Pons (tissue), 1 donor: ENCODE data around the gene PRR13.
"Not testable (repeated sequence)": the region's sequence is repeated elsewhere in the genome, so short reads cannot be mapped to it uniquely, and the experiment has no call there.

ENCODE experiments used
- DNase-seq: peaks from one replicate; pipeline ENCODE4 v3.0.0-alpha.2; 2016; ENCODE audit warnings: low spot score

PRR13 gene

DNA sequence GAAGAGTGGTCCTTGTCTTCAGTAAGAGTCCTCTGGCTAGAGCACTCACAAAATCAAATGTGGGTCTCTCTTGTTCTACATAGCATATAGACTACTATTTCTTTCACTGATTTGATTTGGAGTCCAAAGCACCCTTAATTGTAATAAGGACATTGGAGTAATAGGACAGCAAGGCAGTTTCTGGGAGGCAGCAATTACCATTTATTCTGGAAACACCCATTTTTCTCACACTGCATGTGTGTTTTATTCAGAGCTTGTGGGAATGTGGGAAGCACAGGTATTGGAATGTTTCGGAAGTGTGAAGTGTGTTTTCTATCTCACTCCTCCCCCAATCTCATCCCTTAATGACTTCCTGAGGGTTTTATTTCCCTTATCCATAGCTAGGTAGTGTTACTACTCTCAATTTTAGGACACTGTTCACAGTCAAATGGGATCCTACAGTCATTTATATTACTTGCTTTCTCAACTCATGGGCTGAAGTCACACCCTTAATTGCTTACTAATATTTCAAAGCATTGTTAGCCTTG lies 30.6 kb downstream of the PRR13 start:
- DNase-seq, result no peak

DNA sequence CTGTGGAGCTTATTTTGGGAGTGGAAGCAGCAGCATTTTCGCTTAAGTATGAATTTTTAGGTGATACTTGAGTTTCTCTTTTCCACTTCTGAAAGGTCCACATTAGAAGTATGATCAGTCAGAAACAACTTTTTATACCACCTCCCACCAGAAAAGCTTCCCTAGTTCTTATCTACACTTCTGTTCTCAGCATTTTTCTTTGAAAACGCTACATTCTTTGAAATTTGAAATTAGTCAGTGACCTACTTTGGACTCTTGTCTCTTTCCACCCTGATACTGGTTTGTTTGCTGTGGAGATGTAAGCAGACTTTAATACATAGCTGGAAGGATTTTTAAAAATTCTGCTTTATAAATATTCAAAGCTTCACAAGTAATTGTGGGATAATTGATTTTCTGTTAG lies 32.5 kb downstream of the PRR13 start:
- DNase-seq, result no peak

DNA sequence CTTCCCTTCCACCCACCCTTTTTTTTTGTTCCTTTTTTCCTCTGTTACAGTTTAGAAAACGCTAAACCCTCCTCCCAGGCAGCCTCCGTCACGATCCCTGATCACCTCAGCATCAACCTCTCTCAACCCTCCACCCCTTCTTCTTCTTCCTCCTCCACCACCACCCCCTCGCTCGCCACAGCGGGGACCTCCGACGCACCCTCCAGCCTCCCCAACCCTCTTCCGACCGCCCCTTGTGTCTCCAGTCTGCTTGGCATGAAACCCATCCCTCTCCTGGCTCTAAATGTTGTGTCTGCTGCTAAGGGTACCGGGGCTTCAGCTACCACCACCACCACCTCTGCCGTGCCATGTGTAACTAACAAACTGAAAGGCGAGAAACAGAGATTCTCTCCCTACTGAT lies 33.3 kb downstream of the PRR13 start:
- no peak for DNase-seq

DNA sequence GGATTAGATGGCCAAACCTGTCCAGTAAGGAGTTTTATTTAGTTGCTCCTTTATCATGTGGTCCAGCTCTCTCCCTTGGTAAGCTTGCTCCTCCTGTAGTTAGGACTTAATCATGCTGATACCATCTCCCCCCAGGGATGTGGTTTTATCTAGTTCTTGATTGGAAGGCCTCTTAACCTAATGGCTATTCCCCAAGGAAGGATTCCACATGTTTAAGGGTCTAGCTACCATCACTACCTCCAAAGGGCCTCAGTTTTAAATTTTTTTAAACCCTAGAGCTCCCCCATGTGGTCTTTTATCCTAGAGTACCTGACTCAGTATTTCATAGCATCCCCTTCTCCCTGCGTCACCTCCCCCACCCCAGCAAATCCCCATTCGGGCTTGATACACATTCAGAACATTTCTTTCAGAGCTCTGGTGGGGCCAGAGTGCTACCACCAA lies 35.3 kb downstream of the PRR13 start:
- no peak for DNase-seq

- no peak for DNase-seq
Measured at GRCh38 chr12:53478865-53479264, 37.3 kb downstream of the PRR13 start.

DNA sequence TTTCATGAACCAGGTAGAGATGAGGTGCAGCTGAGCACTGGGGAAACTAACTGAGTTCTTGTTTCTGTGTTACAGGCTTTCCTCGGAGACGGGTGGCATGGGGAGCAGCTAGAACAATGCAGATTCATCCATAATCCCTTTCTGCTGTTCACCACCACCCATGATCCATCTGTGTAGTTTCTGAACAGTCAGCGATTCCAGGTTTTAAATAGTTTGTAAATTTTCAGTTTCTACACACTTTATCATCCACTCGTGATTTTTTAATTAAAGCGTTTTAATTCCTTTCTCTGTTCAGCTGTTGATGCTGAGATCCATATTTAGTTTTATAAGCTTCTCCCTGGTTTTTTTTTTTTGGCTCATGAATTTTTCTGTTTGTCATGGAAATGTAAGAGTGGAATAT lies 37.8 kb downstream of the PRR13 start:
- DNase-seq, result no peak

GRCh38 chr12:53480491-53481442 lies 39.2 kb downstream of the PRR13 start:
- no peak for DNase-seq

GRCh38 chr12:53481458-53481857 lies 39.9 kb downstream of the PRR13 start:
- not testable (repeated sequence) for DNase-seq

DNA sequence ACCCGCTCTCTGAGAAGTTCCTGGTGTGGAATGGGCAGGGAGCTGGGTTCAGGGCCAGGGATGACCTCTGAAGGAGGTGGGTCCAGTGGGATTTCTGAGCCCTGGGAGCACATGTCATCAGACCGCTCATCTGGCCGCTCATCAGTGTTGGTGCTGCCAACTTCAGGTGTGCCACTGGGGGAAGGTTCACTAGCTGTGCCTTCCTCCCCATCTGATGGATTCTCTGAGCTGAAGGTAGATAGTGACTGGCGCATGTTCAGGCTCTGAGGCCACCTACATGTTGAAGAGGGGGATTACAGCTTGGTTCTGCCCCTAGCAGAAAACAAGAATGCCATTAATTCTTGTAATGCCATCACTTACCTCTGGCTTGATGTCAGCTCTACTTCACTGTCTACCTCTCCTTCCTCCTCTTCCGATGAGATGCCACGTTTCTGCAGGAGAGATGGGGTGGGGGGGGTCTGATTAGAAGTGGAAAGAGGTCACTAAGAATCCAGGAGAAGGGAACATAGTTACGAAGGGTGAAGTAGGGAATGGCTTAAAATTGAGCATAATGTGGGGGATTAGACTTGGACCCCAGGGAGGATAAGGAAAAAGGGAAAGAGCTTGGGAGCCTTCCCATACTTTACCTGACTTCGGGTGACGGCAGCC lies 40.5 kb downstream of the PRR13 start:
- no peak for DNase-seq

- no peak for DNase-seq
Measured at GRCh38 chr12:53482626-53483168, 41.2 kb downstream of the PRR13 start.

DNA sequence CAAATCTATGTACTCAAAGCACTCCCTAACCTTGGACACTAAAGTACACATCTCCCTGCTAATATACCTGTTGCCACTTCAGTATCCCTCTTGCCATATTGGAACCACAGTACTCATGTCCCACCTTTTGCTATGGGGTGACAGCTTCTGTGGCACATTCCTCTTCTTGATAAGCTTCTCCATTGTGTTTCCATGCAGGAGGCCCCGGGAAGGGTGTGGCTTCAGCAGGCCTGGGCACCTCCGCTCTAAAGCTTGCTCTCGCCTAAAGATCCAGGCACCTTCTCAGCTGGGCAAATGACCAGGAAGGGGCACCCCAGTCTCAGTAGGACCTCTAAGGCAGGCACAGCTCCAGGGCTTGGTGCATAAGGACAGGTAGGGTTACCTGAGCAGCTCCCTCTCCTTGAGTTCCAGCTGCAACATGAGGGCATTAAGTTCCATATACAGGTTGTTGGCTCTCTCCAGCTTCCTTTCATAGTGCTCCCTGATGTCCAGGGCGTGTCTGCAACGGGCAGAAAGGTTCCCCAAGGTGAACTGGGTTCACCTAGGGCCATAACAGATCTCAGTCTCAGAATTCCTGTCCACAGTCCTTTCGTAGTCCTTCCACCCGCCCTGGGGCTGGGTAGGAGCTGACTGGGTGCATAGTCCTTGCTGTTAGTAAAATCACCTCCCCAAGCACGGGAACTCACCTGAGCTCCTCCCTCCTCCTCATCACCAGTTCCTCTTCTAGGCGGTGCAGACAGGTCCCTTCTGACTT lies 41.9 kb downstream of the PRR13 start:
- DNase-seq, result no peak

DNA sequence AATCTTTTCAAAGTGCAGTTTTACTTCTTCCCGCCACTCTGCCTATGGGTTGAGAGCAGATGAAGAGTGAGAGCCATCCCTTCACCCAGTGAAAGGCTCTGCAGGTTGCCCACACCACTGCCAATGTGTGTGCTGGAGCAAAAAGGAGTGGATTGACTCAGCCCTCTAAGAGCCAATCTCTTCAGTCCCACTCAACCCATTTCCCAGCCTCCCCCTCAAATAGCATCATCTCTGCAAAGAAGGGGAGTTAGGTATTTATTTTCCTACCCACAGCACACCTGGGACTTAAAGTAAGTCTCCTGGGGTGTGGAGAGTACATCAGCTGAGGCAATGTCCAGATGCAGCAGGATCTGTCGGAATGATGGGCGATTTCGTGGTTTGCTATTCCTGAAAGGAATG lies 42.4 kb downstream of the PRR13 start:
- DNase-seq, result no peak

GRCh38 chr12:53484686-53485575 lies 43.4 kb downstream of the PRR13 start:
- DNase-seq, result no peak

GRCh38 chr12:53485955-53486735 lies 44.6 kb downstream of the PRR13 start:
- DNase-seq, result no peak

- DNase-seq, result no peak
Measured at GRCh38 chr12:53486736-53487487, 45.4 kb downstream of the PRR13 start.

DNA sequence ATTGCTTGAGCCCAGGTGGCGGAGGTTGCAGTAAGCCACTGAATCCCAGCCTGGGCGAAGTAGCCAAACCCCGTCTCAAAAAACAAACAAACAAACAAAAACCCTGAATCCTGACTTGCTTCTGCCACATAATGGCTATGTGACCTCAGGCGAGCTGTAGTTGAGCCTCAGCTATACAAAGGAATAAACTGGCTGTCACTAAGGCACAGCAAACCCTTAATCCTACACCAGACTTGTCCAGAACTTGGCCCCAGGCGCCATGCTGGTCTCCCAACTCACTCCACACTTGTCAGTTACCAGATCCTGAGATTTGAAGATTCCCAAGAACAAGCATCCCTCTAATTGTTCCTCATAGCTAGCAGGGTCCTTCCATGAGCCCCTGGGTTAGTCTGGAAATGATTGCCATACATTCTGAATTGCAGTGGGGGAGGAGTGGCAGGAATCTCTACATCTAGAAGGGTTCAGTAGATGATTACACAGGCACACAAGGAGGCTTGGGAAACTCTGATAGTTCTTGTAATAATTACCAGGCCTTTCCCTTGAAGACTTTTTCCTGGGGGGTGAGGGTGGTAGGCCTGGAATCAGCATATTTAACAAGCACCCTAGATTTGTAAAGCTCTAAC lies 47.8 kb downstream of the PRR13 start:
- no peak for DNase-seq

- no peak for DNase-seq
Measured at GRCh38 chr12:53492188-53492587, 50.7 kb downstream of the PRR13 start.

DNA sequence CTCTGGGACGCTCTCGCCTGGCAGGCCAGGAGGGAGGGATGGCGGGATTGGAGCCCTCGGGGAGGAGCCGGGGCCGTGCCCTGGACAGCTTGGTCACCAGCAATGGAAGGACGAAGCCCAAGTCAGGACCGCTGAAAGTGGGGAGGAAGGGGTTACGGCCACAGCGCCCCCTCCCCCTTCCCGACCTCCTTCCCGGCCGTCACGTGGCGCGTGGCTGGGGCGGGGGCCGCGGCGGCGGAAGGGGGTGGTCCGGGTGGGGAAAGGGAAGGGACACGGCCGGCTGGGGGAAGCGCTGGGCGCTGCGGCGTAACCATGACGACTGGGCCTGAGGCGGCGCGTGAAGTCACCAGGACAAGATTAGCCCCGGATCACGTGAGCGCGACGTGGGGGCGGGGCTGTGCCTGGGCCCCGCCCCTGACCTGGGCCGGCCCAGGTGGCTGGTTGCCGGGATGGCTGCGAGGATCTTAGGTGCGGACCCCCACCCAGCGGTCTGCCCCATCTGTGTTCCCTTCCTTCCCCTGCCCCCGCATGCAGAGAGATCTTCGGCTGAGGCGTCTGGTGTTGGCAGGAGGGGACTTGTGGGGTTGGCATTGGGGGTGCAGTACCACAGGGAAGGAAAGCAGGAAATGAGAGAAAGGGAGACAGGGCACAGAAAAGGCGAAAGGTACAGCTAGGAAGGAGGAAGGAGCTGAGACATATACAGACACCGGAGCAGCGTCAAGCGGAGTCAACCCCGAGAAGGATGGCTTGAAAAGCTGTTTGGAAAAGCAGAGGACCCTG lies 51.5 kb downstream of the PRR13 start:
- DNase-seq, result peak; percentile 92
